ENCODE measurements around the gene VWC2.

Gene VWC2

DNA sequence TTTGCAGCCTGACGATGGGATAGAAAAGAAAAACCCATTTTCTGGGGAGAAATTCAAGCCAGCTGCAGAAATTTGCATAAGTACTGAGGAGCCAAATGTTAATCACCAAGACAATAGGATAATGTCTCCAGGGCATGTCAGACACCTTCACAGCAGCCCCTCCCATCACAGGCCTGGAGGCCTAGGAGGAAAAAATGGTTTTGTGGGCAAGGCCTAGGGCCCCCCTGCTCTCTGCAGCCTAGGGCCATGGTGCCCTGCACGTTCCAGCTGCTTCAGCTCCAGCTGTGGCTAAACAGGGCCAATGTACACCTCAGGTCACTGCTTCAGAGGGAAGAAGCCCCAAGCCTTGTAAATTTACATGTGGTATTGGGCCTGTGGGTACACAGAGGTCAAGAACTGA is 158.2 kb downstream of the VWC2 start:
- H3K27ac ChIP-seq: no peak overlapping the region
- no peak for DNase-seq (ENCODE audit: low spot score)
- ChIA-PET CTCF (interaction anchor here (0.6 kb wide), 1 partner anchor 536 kb away, joined by 3 read pairs; no protein-coding TSS in a partner anchor), POLR2A (ENCODE audit: low non-redundant PET) (no interaction called here)
- TF ChIP-seq, protein P1, sequence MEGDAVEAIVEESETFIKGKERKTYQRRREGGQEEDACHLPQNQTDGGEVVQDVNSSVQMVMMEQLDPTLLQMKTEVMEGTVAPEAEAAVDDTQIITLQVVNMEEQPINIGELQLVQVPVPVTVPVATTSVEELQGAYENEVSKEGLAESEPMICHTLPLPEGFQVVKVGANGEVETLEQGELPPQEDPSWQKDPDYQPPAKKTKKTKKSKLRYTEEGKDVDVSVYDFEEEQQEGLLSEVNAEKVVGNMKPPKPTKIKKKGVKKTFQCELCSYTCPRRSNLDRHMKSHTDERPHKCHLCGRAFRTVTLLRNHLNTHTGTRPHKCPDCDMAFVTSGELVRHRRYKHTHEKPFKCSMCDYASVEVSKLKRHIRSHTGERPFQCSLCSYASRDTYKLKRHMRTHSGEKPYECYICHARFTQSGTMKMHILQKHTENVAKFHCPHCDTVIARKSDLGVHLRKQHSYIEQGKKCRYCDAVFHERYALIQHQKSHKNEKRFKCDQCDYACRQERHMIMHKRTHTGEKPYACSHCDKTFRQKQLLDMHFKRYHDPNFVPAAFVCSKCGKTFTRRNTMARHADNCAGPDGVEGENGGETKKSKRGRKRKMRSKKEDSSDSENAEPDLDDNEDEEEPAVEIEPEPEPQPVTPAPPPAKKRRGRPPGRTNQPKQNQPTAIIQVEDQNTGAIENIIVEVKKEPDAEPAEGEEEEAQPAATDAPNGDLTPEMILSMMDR (conservative IDR thresholded peaks at IDR 0.05; ENCODE audit: low read depth): no peak

DNA sequence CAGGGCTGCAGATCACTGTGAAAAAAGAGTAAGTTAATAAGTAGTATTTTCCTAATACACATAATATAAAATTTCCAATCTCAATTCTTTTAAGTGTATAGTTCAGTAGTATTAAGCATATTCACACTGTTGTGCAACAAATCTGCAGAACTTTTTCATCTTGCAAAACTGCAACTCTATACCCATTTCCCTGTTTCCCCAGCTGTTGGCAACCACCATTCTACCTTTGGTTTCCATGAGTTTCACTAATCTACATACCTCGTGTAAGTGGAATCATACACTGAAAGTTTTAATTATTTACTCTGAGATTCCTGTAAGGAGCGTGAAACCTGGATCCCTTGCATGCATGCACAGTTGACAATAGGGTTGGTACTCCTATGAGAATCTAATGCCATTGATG is 164.2 kb downstream of the VWC2 start:
- no peak overlapping the region for H3K27ac ChIP-seq
- DNase-seq (ENCODE audit: low spot score): no peak
- TF ChIP-seq, protein P1 (conservative IDR thresholded peaks at IDR 0.05; ENCODE audit: low read depth): no peak
- ChIA-PET POLR2A (ENCODE audit: low non-redundant PET) (no interaction called here), CTCF (interaction anchor here (0.5 kb wide), 1 partner anchor 22 kb away, joined by 4 read pairs; no protein-coding TSS in a partner anchor)
